Measurements from ENCODE around the gene PRKAG1.

DNA sequence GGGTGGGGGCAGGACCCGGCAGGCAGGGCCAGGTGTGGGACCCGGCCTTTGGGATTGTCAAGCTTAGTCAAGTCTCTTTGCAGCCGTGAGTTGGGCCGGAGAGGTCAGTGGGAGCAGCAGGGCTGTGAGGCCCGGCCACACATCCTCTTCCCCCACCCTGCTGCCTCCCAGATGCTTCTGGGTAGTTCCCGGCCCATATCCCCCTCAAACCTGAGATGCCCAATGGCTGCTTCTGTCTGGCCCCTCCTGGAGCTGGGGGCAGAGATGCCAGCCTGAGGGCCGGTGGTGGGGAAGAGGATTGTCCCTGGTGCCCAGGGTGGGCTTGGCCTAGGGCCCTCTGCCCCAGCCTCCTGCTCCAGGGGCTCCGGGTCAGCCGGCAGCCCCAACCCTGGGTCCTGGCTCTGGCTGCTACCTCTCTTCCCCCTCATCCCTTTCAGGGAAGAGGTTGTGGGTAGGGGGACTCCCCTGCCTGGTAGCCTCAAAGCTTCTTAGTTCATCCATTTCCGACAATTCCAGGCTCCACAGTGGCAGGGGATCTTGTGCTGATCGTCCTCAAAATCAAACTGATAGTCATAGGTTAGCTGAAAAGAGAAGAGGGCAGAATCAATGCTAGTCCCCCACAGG is 2.8 kb upstream of the PRKAG1 start:
- TF ChIP-seq BRCA1 (IDR thresholded peaks at IDR 0.05; ENCODE audit: low read depth, low read length) (no peak), SRF (IDR thresholded peaks at IDR 0.05; ENCODE audit: low read depth in 2 of 2, low read length in 2 of 2) (no peak), FOS (IDR thresholded peaks at IDR 0.05; ENCODE audit: borderline replicate concordance, extremely low read depth, insufficient read length) (no peak), FOXM1 (IDR thresholded peaks at IDR 0.05; ENCODE audit: low read depth, low read length) (no peak), POLR2A (IDR thresholded peaks at IDR 0.05; ENCODE audit: low read depth, low read length) (no peak), ATF2 (IDR thresholded peaks at IDR 0.05; ENCODE audit: low read length) (no peak), EZH2 (IDR thresholded peaks at IDR 0.05; ENCODE audit: borderline replicate concordance, control insufficient read depth, low read depth, low read length) (no peak)
- TF ChIP-seq, protein P1, sequence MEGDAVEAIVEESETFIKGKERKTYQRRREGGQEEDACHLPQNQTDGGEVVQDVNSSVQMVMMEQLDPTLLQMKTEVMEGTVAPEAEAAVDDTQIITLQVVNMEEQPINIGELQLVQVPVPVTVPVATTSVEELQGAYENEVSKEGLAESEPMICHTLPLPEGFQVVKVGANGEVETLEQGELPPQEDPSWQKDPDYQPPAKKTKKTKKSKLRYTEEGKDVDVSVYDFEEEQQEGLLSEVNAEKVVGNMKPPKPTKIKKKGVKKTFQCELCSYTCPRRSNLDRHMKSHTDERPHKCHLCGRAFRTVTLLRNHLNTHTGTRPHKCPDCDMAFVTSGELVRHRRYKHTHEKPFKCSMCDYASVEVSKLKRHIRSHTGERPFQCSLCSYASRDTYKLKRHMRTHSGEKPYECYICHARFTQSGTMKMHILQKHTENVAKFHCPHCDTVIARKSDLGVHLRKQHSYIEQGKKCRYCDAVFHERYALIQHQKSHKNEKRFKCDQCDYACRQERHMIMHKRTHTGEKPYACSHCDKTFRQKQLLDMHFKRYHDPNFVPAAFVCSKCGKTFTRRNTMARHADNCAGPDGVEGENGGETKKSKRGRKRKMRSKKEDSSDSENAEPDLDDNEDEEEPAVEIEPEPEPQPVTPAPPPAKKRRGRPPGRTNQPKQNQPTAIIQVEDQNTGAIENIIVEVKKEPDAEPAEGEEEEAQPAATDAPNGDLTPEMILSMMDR (IDR thresholded peaks at IDR 0.05 in 2 of 3, conservative IDR thresholded peaks at IDR 0.05 in 1 of 3; ENCODE audit: control insufficient read depth in 2 of 3, extremely low read depth in 1 of 3, insufficient read depth in 1 of 3, low read depth in 3 of 3, low read length in 3 of 3), result no peak
- TF ChIP-seq, protein P2, sequence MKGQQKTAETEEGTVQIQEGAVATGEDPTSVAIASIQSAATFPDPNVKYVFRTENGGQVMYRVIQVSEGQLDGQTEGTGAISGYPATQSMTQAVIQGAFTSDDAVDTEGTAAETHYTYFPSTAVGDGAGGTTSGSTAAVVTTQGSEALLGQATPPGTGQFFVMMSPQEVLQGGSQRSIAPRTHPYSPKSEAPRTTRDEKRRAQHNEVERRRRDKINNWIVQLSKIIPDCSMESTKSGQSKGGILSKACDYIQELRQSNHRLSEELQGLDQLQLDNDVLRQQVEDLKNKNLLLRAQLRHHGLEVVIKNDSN (IDR thresholded peaks at IDR 0.05; ENCODE audit: borderline replicate concordance, extremely low read length, insufficient read depth, low read depth, low read length), result no peak

Data from GM12878 (cell line).